NCI-H510A (cell line): ENCODE data around the gene DNAI7.
A peak's percentile ranks its signal among the peaks of the same experiment; 100 is the strongest.

ENCODE experiments used
- DNase-seq: peaks from one replicate; lab custom pipeline; 2025; lab: John Stamatoyannopoulos, UW

The DNAI7 gene

GRCh38 chr12:25195056-25195971 lies at the start of gene DNAI7, which contains the start of gene ETFRF1:
TSS of gene DNAI7 (minus strand) at chr12:25195160. CDS start at chr12:25195078, 82 bp downstream.
TSS of gene ETFRF1 (plus strand) at chr12:25195237. CDS start at chr12:25203957, 8,720 bp downstream.
- DNase-seq, result peak; percentile 96

- no peak for DNase-seq
These were observed 48.7 kb upstream of the DNAI7 start for GRCh38 chr12:25243680-25243990.

- no peak for DNase-seq
These were observed 48.2 kb upstream of the DNAI7 start for GRCh38 chr12:25242981-25243679.

- DNase-seq, result no peak
These were observed 46.4 kb upstream of the DNAI7 start for GRCh38 chr12:25241167-25242020.

- DNase-seq, result no peak
These were observed 41.7 kb upstream of the DNAI7 start for GRCh38 chr12:25236626-25237025.

- DNase-seq, result no peak
These were observed 41.2 kb upstream of the DNAI7 start for GRCh38 chr12:25236190-25236589.

GRCh38 chr12:25213338-25213737 lies 18.4 kb upstream of the DNAI7 start:
- no peak for DNase-seq

- DNase-seq, result no peak
These were observed 13.6 kb upstream of the DNAI7 start for GRCh38 chr12:25208554-25208953.

GRCh38 chr12:25207846-25208245 lies 12.9 kb upstream of the DNAI7 start:
- DNase-seq, result no peak

GRCh38 chr12:25207411-25207810 lies 12.5 kb upstream of the DNAI7 start:
- DNase-seq, result no peak

- no peak for DNase-seq
These were observed 7.2 kb upstream of the DNAI7 start for GRCh38 chr12:25202137-25202536.

GRCh38 chr12:25200703-25201102 lies 5.7 kb upstream of the DNAI7 start:
- no peak for DNase-seq

GRCh38 chr12:25197608-25198007 lies 2.6 kb upstream of the DNAI7 start:
- no peak for DNase-seq

GRCh38 chr12:25194722-25195055 lies 271 bp downstream of the DNAI7 start:
- no peak for DNase-seq

- DNase-seq, result no peak
These were observed 746 bp downstream of the DNAI7 start for GRCh38 chr12:25194214-25194613.

GRCh38 chr12:25190793-25191192 lies 4.2 kb downstream of the DNAI7 start:
- DNase-seq, result no peak

GRCh38 chr12:25189656-25190055 lies 5.3 kb downstream of the DNAI7 start:
- no peak for DNase-seq

- DNase-seq, result no peak
These were observed 7.2 kb downstream of the DNAI7 start for GRCh38 chr12:25187781-25188180.

- DNase-seq, result no peak
These were observed 8.1 kb downstream of the DNAI7 start for GRCh38 chr12:25186788-25187402.

GRCh38 chr12:25186038-25186787 lies 8.7 kb downstream of the DNAI7 start:
- DNase-seq, result no peak

- DNase-seq, result no peak
These were observed 10.8 kb downstream of the DNAI7 start for GRCh38 chr12:25184132-25184531.
